Kidney (tissue), 14 donors: ENCODE measurements around the gene RBMS3. TPM values are rescaled to one million over a fixed set of nuclear protein-coding genes. Genes with fewer than 3 reads are reported as not detected.
"Not testable (repeated sequence)": the region's sequence is repeated elsewhere in the genome, so short reads cannot be mapped to it uniquely, and the experiment has no call there.

Experiments
- DNase-seq, 5 donors: peaks; one replicate each; pipeline ENCODE4 v3.0.0-alpha.2; 2013 to 2020
- FAIRE-seq: peaks from 2 replicates; lab custom pipeline; 2012; peaks lifted over from hg19 to GRCh38; lab: Jason Lieb, UNC
- H3K27ac ChIP-seq, 2 donors: one replicate each; pipeline ENCODE4 v1.7.0; 2013; ENCODE audit warnings: low read depth in 2 of 2, low read length in 2 of 2, inconsistent platforms in 1 of 2
- H3K27me3 ChIP-seq: one replicate; pipeline ENCODE4 v1.7.1; 2013; ENCODE audit warnings: low read length, inconsistent platforms; ENCODE audit not compliant: control insufficient read depth, insufficient read depth
- H3K36me3 ChIP-seq, 3 donors: one replicate each; pipeline versions ENCODE4 v1.7.0 to v1.7.1; 2013; ENCODE audit warnings: low read length in 3 of 3, control low read depth in 1 of 3, inconsistent platforms in 1 of 3; ENCODE audit not compliant: insufficient read depth in 3 of 3, control insufficient read depth in 2 of 3
- H3K4me1 ChIP-seq, 3 donors: one replicate each; pipeline versions ENCODE4 v1.7.0 to v1.7.1; 2013; ENCODE audit warnings: low read length in 3 of 3, inconsistent platforms in 1 of 3, low read depth in 1 of 3; ENCODE audit not compliant: control insufficient read depth in 2 of 3, insufficient read depth in 2 of 3
- H3K4me3 ChIP-seq, 3 donors: one replicate each; pipeline versions ENCODE4 v1.7.0 to v1.8.1; 2013; ENCODE audit warnings: low read length in 3 of 3, control low read depth in 1 of 3, inconsistent platforms in 1 of 3
- H3K9ac ChIP-seq, 3 donors: one replicate each; pipeline versions ENCODE4 v1.7.0 to v1.7.1; 2013; ENCODE audit warnings: low read length in 3 of 3, control low read depth in 1 of 3, inconsistent platforms in 1 of 3
- H3K9me3 ChIP-seq, 3 donors: one replicate each; pipeline versions ENCODE4 v1.7.0 to v1.7.1; 2013; ENCODE audit warnings: low read length in 3 of 3, control low read depth in 1 of 3, inconsistent platforms in 1 of 3; ENCODE audit not compliant: control insufficient read depth in 2 of 3, insufficient read depth in 1 of 3
- CTCF ChIP-seq: IDR thresholded peaks from 3 replicates; pipeline ENCODE4 v1.5.1; 2012; ENCODE audit warnings: mild to moderate bottlenecking, moderate library complexity, borderline replicate concordance; ENCODE audit not compliant: insufficient read depth; ENCODE audit errors: extremely low read depth
- intact Hi-C: fragments of 100-400 bp; cut with DNase I; formaldehyde crosslinking; loops from one replicate; pipeline ENCODE4 v1.11.1; 2022
- polyA plus RNA-seq: library from polyadenylated mRNA; stranded (reverse); fragments of 350-450 nt; fragmentation: Illumina TruSeq; extraction: RNeasy Lipid Tissue Mini Kit (QIAGEN cat#74804); gene quantifications from one replicate; pipeline ENCODE4 v1.2.3, GENCODE V29; 2014; ENCODE audit warnings: low read depth, low replicate concordance; ENCODE audit not compliant: insufficient read depth
- total RNA-seq: library from RNA; stranded (reverse); fragmentation: NEBNext Ultra II Directional; extraction: Animal tissue kit (Norgen Biotek cat#: 25700); gene quantifications from one replicate; pipeline ENCODE4 v1.2.1, GENCODE V29; 2021
- donor health status: control.
- donor health status: control.
- donor health status: control.
- donor health status: control.
- donor health status: control.
- donor health status: DM: yes; HTN: yes; CAD: no.
- donor health status: Normal renal cell carcinoma (clear cell type).

The RBMS3 gene
- total and polyA plus RNA-seq, 2 donors from 2014 or later: 3.2 to 48.8 TPM

GRCh38 chr3:29356062-29356461 is 75.2 kb downstream of the RBMS3 start:
- H3K4me3 ChIP-seq: no peak overlapping the region
- DNase-seq (no peak), FAIRE-seq (no peak)
- no peaks in the 10 kb centered on the region for H3K4me1 ChIP-seq
- H3K27me3 ChIP-seq: no peaks in the 10 kb centered on the region
- no peak overlapping the region for H3K9ac ChIP-seq
- no peaks in the 10 kb centered on the region for H3K36me3 ChIP-seq
- no peaks in the 10 kb centered on the region for H3K9me3 ChIP-seq
- no peak overlapping the region for H3K27ac ChIP-seq
- intact Hi-C loops: no loop called here
- no peak for TF ChIP-seq CTCF

- FAIRE-seq, DNase-seq, H3K27ac ChIP-seq, H3K27me3 ChIP-seq, H3K9ac ChIP-seq, H3K9me3 ChIP-seq, H3K4me3 ChIP-seq, H3K36me3 ChIP-seq, H3K4me1 ChIP-seq, intact Hi-C loops: not testable (repeated sequence)
These were observed 79.4 kb downstream of the RBMS3 start for GRCh38 chr3:29360289-29360688.

GRCh38 chr3:29363110-29363509 is 82.2 kb downstream of the RBMS3 start:
- FAIRE-seq (no peak), DNase-seq (no peak)
- no peak overlapping the region for H3K9ac ChIP-seq
- no peak for TF ChIP-seq CTCF
- H3K27me3 ChIP-seq: no peaks in the 10 kb centered on the region
- no peaks in the 10 kb centered on the region for H3K36me3 ChIP-seq
- H3K27ac ChIP-seq: no peak overlapping the region
- intact Hi-C loops: no loop called here
- no peaks in the 10 kb centered on the region for H3K4me1 ChIP-seq
- H3K9me3 ChIP-seq: no peaks in the 10 kb centered on the region
- no peak overlapping the region for H3K4me3 ChIP-seq

GRCh38 chr3:29370021-29370420 is 89.2 kb downstream of the RBMS3 start:
- Histone ChIP-seq H3K4me1 (no peaks in the 10 kb centered on the region), H3K36me3 (no peaks in the 10 kb centered on the region), H3K27me3 (no peaks in the 10 kb centered on the region), H3K4me3 (no peak overlapping the region), H3K9me3 (no peaks in the 10 kb centered on the region), H3K27ac (no peak overlapping the region), H3K9ac (no peak overlapping the region)
- no peak for DNase-seq
- no peak for FAIRE-seq
- TF ChIP-seq CTCF: no peak
- intact Hi-C loops: no loop called here
